Stimulated activated CD8-positive, alpha-beta memory T cell treated with anti-CD3 and anti-CD28 coated beads, Interleukin-15, amount 100 ng/mL, for 48 hours (primary cell): Measurements from ENCODE around the gene OR5P2.
"Not testable (repeated sequence)": the region's sequence is repeated elsewhere in the genome, so short reads cannot be mapped to it uniquely, and the experiment has no call there.

Experiments used
- DNase-seq, 2 donors: peaks; one replicate each; pipeline ENCODE4 v3.0.0-alpha.2; 2020; ENCODE audit warnings: low read depth in 2 of 2

Gene OR5P2

GRCh38 chr11:7796842-7797241 lies at the start of gene OR5P2:
Gene OR5P2 (minus strand): TSS chr11:7796942. CDS start chr11:7796942, 0 bp downstream.
- DNase-seq = no peak

DNA sequence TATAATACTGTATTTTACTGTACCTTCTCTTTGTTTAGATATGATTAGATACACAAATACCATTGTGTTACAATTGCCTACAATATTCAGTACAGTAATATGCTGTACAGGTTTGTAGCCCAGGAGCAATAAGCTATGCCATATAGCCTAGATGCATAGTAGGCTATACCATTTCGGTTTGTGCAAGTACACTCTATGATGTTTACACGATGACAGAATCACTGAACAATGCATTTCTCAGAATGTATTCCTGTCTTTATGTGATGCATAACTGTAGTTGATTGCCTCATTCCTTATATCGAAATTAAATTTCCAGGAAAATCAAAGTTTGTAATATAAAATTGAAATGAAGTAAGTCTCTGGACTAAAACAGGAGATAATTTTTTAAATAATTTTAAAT lies 49.3 kb upstream of the OR5P2 start:
- DNase-seq = no peak

DNA sequence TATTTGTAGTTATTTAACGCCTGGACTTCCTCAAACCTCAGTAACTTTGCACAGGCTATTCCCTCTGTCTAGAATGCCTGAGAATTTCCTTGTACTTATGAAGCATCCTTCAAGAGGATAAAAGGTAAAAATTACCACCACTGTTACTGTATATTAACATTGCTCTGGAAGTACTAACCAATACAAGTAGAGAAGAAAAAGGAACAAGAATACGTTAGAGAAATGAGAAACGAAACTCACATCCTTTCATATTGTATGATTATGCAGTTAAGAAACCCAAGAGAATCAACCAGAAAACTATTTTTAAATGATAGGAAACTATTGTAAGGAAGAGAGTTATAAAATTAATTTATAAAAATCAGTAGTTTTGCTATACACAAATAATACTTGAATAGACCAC lies 48.2 kb upstream of the OR5P2 start:
- DNase-seq = no peak

- DNase-seq = no peak
These were observed 47.8 kb upstream of the OR5P2 start for GRCh38 chr11:7844521-7844920.

DNA sequence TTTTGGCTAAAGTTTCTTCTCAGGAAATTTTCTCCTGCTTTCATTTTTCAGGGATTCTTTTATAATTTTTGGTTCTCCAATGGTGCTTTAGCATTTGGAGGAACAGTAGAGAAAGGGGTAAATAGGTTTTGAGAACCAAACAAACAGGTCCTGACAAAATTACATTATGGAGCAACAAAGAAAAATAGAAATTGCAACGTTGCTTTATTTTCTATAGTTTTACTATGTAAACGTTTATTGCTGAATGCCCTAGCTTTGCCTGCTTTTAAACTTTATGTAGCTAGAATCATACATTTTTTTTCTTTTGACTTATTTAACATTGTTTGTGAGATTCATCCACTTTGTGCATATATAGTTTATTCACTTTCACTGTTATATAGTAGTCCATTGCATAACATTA lies 43.8 kb upstream of the OR5P2 start:
- no peak for DNase-seq

- DNase-seq = no peak
These were observed 36.8 kb upstream of the OR5P2 start for GRCh38 chr11:7833527-7833926.

GRCh38 chr11:7830740-7831139 lies 34.0 kb upstream of the OR5P2 start, which contains the start of gene OR5P3:
Gene OR5P3 (minus strand): TSS chr11:7830840.
- no peak for DNase-seq

DNA sequence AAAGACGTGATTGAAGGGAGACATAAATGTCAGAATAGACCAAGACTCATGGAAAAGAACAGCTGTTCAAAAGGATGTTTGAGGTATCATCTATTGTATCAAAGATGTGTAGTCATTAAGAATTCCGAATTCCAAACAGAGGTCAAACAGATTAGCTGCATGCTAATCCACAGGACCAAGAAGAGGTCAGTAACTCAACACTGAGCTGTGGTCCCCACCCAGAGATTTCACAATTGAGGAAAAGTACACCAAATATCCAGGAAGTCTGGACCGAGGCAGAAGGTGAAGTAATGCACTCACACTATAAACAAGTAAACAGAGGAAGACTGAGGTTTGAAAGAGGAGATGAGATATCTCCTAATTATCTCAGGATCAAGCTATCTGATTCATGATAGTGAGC lies 29.6 kb upstream of the OR5P2 start:
- DNase-seq = no peak

- DNase-seq = not testable (repeated sequence)
These were observed 23.7 kb upstream of the OR5P2 start for GRCh38 chr11:7820417-7820816.

DNA sequence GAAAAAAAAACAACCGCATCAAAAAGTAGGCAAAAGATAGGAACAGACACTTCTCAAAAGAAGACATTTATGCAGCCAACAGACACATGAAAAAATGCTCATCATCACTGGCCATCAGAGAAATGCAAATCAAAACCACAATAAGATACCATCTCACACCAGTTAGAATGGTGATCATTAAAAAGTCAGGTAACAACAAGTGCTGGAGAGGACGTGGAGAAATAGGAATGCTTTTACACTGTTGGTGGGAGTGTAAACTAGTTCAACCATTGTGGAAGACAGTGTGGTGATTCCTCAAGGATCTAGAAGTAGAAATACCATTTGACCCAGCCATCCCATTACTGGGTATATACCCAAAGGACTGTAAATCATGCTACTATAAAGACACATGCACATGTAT lies 18.2 kb upstream of the OR5P2 start:
- DNase-seq = not testable (repeated sequence)

GRCh38 chr11:7810301-7810700 lies 13.6 kb upstream of the OR5P2 start:
- DNase-seq = not testable (repeated sequence)

- no peak for DNase-seq
These were observed 3.5 kb downstream of the OR5P2 start for GRCh38 chr11:7793233-7793632.

- DNase-seq = no peak
These were observed 9.5 kb downstream of the OR5P2 start for GRCh38 chr11:7787239-7787638.

DNA sequence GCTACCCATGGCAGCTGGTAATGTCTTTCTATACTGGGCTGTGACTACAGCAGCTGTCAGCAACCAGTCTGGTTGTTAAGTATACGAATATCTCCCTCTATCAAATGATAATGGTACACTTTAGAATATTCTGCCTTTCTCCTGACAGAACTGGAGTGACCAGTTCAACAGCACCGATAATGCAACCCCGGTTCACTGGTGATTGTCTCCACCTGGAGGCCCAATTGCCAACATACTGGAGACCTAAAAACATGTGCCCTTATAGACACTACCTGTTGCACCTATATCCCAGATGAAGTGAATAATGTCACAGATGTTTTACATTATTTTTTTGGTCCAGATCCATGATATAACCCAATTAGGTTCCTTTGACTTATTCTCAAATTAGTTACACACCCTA lies 21.1 kb downstream of the OR5P2 start:
- DNase-seq = no peak

- not testable (repeated sequence) for DNase-seq
These were observed 32.4 kb downstream of the OR5P2 start for GRCh38 chr11:7764301-7764700.

GRCh38 chr11:7759010-7759409 lies 37.7 kb downstream of the OR5P2 start:
- DNase-seq = no peak

DNA sequence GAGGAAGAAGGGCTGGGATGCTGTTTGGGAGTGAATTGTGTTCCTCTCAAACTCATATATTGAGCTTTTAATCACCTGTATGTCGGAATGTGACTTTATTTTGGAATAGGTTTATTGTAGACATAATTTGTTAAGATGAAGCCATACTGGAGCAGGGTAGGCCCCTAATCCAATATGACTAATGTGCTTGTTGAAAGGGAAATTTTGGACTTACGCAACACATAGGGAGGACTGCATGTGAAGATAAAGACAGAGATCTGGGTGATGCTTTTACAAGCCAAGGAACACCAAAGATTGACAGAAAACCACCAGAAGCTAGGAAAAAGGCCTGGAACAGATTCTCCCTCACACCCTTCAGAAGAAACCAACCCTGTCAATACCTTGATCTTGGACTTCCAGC lies 47.3 kb downstream of the OR5P2 start:
- no peak for DNase-seq
